ENCODE results near the gene C1QTNF1. TPM values are rescaled to one million over a fixed set of nuclear protein-coding genes. Genes with fewer than 3 reads are reported as not detected.

Gene C1QTNF1
- total RNA-seq, 2 experiments from 2014 or later = not detected

- H3K36me3 Mint-ChIP-seq (ENCODE audit: low read depth) = no peaks in the 10 kb centered on the region
- DNase-seq = no peak
- POLR2A ChIA-PET = no interaction called here
- H3K4me1 Mint-ChIP-seq = peaks cover 10% of the 10 kb centered on the region
- H3K4me3 Mint-ChIP-seq = no peak overlapping the region
- H3K27ac Mint-ChIP-seq = no peak overlapping the region
- peaks cover 8% of the 10 kb centered on the region for H3K27me3 Mint-ChIP-seq
- H3K9me3 Mint-ChIP-seq = no peaks in the 10 kb centered on the region
- CTCF ChIA-PET = interaction anchor here (1.1 kb wide), 1 partner anchor 310 kb away, joined by 4 read pairs; no protein-coding TSS in a partner anchor
These were observed 66.7 kb downstream of the C1QTNF1 start for GRCh38 chr17:79090443-79091225.

GRCh38 chr17:79091226-79091670 is 67.3 kb downstream of the C1QTNF1 start:
- POLR2A ChIA-PET = no interaction called here
- H3K27ac Mint-ChIP-seq = no peak overlapping the region

GRCh38 chr17:79092567-79092966 is 68.6 kb downstream of the C1QTNF1 start:
- Mint-ChIP-seq H3K27ac (no peak overlapping the region), H3K4me1 (peaks cover 10% of the 10 kb centered on the region), H3K27me3 (peaks cover 14% of the 10 kb centered on the region), H3K36me3 (ENCODE audit: low read depth) (no peaks in the 10 kb centered on the region), H3K4me3 (no peak overlapping the region), H3K9me3 (no peaks in the 10 kb centered on the region)
- ChIA-PET POLR2A (no interaction called here), CTCF (no interaction called here)
- DNase-seq = no peak

More at GRCh38 chr17:79091226-79091670, 67.3 kb downstream of the C1QTNF1 start:
- H3K9me3 Mint-ChIP-seq = no peaks in the 10 kb centered on the region
- H3K4me3 Mint-ChIP-seq = no peak overlapping the region
- no peaks in the 10 kb centered on the region for H3K36me3 Mint-ChIP-seq (ENCODE audit: low read depth)
- CTCF ChIA-PET = interaction anchor here (1.1 kb wide), 1 partner anchor 310 kb away, joined by 4 read pairs; no protein-coding TSS in a partner anchor
- no peak for DNase-seq
- peaks cover 10% of the 10 kb centered on the region for H3K4me1 Mint-ChIP-seq
- peaks cover 8% of the 10 kb centered on the region for H3K27me3 Mint-ChIP-seq

- ChIA-PET POLR2A (no interaction called here), CTCF (interaction anchor here (0.6 kb wide), 1 partner anchor 31 kb away, joined by 4 read pairs; no protein-coding TSS in a partner anchor)
- H3K4me1 Mint-ChIP-seq = peaks cover 13% of the 10 kb centered on the region
- DNase-seq = no peak
- H3K36me3 Mint-ChIP-seq (ENCODE audit: low read depth) = no peaks in the 10 kb centered on the region
- H3K27me3 Mint-ChIP-seq = peaks cover 21% of the 10 kb centered on the region
- H3K9me3 Mint-ChIP-seq = no peaks in the 10 kb centered on the region
- no peak overlapping the region for H3K27ac Mint-ChIP-seq
- no peak overlapping the region for H3K4me3 Mint-ChIP-seq
These were observed 69.3 kb downstream of the C1QTNF1 start for GRCh38 chr17:79093270-79093669.

- peaks cover 21% of the 10 kb centered on the region for H3K27me3 Mint-ChIP-seq
- peaks cover 13% of the 10 kb centered on the region for H3K4me1 Mint-ChIP-seq
- no peak overlapping the region for H3K27ac Mint-ChIP-seq
- ChIA-PET CTCF (interaction anchor here (1.0 kb wide), 1 partner anchor 9 kb away, joined by 3 read pairs; no protein-coding TSS in a partner anchor), POLR2A (interaction anchor here (0.6 kb wide), 1 partner anchor 130 kb away, joined by 3 read pairs; no protein-coding TSS in a partner anchor)
- no peak overlapping the region for H3K4me3 Mint-ChIP-seq
- DNase-seq = no peak
- H3K36me3 Mint-ChIP-seq (ENCODE audit: low read depth) = no peaks in the 10 kb centered on the region
- H3K9me3 Mint-ChIP-seq = no peaks in the 10 kb centered on the region
These were observed 70.3 kb downstream of the C1QTNF1 start for GRCh38 chr17:79094261-79094660.

GRCh38 chr17:79095345-79096055 is 71.5 kb downstream of the C1QTNF1 start:
- H3K4me1 Mint-ChIP-seq = peaks cover 13% of the 10 kb centered on the region
- no peaks in the 10 kb centered on the region for H3K36me3 Mint-ChIP-seq (ENCODE audit: low read depth)
- POLR2A ChIA-PET = no interaction called here
- H3K27ac Mint-ChIP-seq = no peak overlapping the region
- H3K9me3 Mint-ChIP-seq = no peaks in the 10 kb centered on the region
- CTCF ChIA-PET = interaction anchor here (0.6 kb wide), 1 partner anchor 173 kb away, joined by 6 read pairs; no protein-coding TSS in a partner anchor
- H3K4me3 Mint-ChIP-seq = no peak overlapping the region
- H3K27me3 Mint-ChIP-seq = peaks cover 21% of the 10 kb centered on the region
- no peak for DNase-seq

GRCh38 chr17:79096477-79096876 is 72.5 kb downstream of the C1QTNF1 start:
- ChIA-PET POLR2A (no interaction called here), CTCF (interaction anchor here (0.7 kb wide), 1 partner anchor 24 kb away, joined by 3 read pairs; no protein-coding TSS in a partner anchor)
- peaks cover 21% of the 10 kb centered on the region for H3K27me3 Mint-ChIP-seq
- peaks cover 13% of the 10 kb centered on the region for H3K4me1 Mint-ChIP-seq
- H3K4me3 Mint-ChIP-seq = no peak overlapping the region
- no peaks in the 10 kb centered on the region for H3K9me3 Mint-ChIP-seq
- DNase-seq = no peak
- H3K27ac Mint-ChIP-seq = no peak overlapping the region
- no peaks in the 10 kb centered on the region for H3K36me3 Mint-ChIP-seq (ENCODE audit: low read depth)

GRCh38 chr17:79097226-79098055 is 73.5 kb downstream of the C1QTNF1 start:
- CTCF ChIA-PET = no interaction called here
- Mint-ChIP-seq H3K36me3 (ENCODE audit: low read depth) (no peaks in the 10 kb centered on the region), H3K27me3 (peaks cover 20% of the 10 kb centered on the region), H3K4me1 (peaks cover 10% of the 10 kb centered on the region), H3K27ac (no peak overlapping the region), H3K9me3 (no peaks in the 10 kb centered on the region), H3K4me3 (no peak overlapping the region)
- POLR2A ChIA-PET = no interaction called here
- DNase-seq = no peak

- Mint-ChIP-seq H3K4me3 (no peak overlapping the region), H3K27me3 (peaks cover 22% of the 10 kb centered on the region)
- CTCF ChIA-PET = interaction anchor here (0.9 to 1.3 kb wide), 2 partner anchors 13 to 303 kb away, joined by 3 read pairs; no protein-coding TSS in a partner anchor
These were observed 74.4 kb downstream of the C1QTNF1 start for GRCh38 chr17:79098282-79098867.

More at GRCh38 chr17:79098282-79098867, 74.4 kb downstream of the C1QTNF1 start:
- DNase-seq = no peak
- peaks cover 5% of the 10 kb centered on the region for H3K4me1 Mint-ChIP-seq
- no peak overlapping the region for H3K27ac Mint-ChIP-seq
- H3K36me3 Mint-ChIP-seq (ENCODE audit: low read depth) = no peaks in the 10 kb centered on the region
- POLR2A ChIA-PET = no interaction called here
- H3K9me3 Mint-ChIP-seq = no peaks in the 10 kb centered on the region

Other genes starting within 250 kb of the C1QTNF1 start
- gene CYTH1, start 241.9 kb upstream of the C1QTNF1 start, total RNA-seq = 100 to 1,000 TPM; 244 to 251 TPM
- gene USP36, start 183.4 kb upstream of the C1QTNF1 start, total RNA-seq = 10 to 100 TPM; 79.0 to 92.9 TPM
- under 1 TPM in 1 of 2 experiments, not detected in 1; 0.10 TPM for gene CEP295NL, start 121.0 kb upstream of the C1QTNF1 start, total RNA-seq
- gene TIMP2, start 98.8 kb upstream of the C1QTNF1 start, total RNA-seq = 1 to 10 TPM; 2.4 to 2.6 TPM
- 100 to 1,000 TPM; 269 to 284 TPM for gene LGALS3BP, start 44.2 kb upstream of the C1QTNF1 start, total RNA-seq
- 10 to 100 TPM; 68.1 to 71.5 TPM for gene CANT1, start 14.4 kb upstream of the C1QTNF1 start, total RNA-seq
- 10 to 100 TPM; 30.8 to 36.1 TPM for gene ENGASE, start 50.7 kb downstream of the C1QTNF1 start, total RNA-seq

All from activated CD4-positive, alpha-beta T cell treated with anti-CD3 and anti-CD28 coated beads, Interleukin-2, amount 10 ng/mL, durations not matched to agents 7 days and 5 days (primary cell).